Measurements from ENCODE around the gene LAMA1.

Gene LAMA1

DNA sequence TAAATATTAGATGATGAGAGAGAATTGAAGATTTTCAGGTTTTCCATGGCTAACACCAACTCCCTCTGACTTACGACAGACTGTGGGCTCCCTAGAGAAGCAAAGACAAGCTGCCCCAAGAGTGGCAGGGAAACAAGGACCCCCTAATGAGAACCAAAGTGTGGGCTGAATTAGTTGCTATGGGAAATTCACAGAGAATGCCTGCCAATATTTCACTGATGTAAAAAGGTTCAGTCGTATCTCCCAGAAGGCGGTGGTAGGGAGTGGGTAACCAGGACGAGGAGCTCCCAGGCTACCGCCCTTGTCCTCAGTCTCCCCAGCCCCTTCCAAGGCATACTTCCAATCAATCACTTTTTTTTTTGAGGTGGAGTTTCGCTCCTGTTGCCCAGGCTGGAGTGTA lies 113.6 kb downstream of the LAMA1 start:
- no peak overlapping the region for H3K4me3 ChIP-seq (ENCODE audit: low read depth, low read length)
- in situ Hi-C loops (cut with HindIII; ENCODE audit: low sequenced_read_pairs): no loop called here
- TF ChIP-seq, protein P1, sequence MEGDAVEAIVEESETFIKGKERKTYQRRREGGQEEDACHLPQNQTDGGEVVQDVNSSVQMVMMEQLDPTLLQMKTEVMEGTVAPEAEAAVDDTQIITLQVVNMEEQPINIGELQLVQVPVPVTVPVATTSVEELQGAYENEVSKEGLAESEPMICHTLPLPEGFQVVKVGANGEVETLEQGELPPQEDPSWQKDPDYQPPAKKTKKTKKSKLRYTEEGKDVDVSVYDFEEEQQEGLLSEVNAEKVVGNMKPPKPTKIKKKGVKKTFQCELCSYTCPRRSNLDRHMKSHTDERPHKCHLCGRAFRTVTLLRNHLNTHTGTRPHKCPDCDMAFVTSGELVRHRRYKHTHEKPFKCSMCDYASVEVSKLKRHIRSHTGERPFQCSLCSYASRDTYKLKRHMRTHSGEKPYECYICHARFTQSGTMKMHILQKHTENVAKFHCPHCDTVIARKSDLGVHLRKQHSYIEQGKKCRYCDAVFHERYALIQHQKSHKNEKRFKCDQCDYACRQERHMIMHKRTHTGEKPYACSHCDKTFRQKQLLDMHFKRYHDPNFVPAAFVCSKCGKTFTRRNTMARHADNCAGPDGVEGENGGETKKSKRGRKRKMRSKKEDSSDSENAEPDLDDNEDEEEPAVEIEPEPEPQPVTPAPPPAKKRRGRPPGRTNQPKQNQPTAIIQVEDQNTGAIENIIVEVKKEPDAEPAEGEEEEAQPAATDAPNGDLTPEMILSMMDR (IDR thresholded peaks at IDR 0.05; ENCODE audit: low read depth, low read length, missing control alignments): no peak
- no peak for DNase-seq (ENCODE audit: low read depth)

DNA sequence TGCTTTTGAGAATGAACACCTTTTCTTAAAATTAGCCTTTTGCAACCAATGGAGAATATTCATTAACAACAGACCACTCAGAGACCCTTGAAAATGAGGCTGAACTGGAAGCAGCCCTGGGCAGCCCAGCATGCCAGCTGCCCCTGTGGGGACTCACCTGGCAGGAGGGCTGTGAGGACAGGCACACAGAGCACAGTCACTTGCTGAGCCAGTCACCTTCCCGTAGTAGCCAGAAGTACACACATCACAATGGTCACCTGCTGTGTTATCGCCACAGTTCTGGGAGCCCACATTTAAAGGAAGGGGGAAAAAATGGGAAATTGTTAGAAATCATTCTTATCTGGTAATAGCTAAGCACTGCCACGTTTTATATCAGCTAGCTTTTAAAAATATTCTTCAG lies 115.5 kb downstream of the LAMA1 start:
- no peak overlapping the region for H3K4me3 ChIP-seq (ENCODE audit: low read depth, low read length)
- in situ Hi-C loops (cut with HindIII; ENCODE audit: low sequenced_read_pairs): no loop called here
- no peak for DNase-seq (ENCODE audit: low read depth)
- TF ChIP-seq, protein P1 (IDR thresholded peaks at IDR 0.05; ENCODE audit: low read depth, low read length, missing control alignments): no peak

DNA sequence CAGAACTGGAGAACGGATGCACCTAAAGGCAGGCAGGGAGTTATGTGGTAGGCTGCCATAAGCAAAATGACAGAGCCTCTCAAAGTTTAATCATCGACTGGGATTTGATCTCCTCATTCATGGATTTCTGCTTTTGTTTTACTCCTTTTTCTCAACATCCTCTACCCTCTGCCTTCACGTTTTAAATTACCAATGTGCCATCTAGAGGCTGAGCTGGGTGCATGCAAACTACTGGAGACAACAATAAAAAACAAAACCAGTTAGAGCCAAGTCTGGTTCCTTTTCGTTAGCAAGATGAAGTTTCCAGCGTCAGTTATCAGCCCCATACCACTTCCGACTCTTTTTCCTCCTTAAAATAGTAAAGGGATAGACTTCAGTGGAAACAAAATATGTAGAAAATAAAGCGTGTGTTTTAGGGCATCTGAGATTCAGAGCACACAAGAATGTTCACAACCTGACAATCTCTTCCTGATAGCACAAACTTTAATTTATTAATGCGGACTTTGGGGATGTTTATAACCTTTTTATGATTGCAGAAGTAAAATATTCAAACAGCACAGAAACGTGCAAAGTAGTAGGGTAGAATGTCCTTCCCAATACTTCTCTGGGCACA lies 117.0 kb downstream of the LAMA1 start:
- in situ Hi-C loops (cut with HindIII; ENCODE audit: low sequenced_read_pairs): no loop called here
- no peak for DNase-seq (ENCODE audit: low read depth)
- no peak overlapping the region for H3K4me3 ChIP-seq (ENCODE audit: low read depth, low read length)
- TF ChIP-seq, protein P1 (IDR thresholded peaks at IDR 0.05; ENCODE audit: low read depth, low read length, missing control alignments): peak; percentile 69

DNA sequence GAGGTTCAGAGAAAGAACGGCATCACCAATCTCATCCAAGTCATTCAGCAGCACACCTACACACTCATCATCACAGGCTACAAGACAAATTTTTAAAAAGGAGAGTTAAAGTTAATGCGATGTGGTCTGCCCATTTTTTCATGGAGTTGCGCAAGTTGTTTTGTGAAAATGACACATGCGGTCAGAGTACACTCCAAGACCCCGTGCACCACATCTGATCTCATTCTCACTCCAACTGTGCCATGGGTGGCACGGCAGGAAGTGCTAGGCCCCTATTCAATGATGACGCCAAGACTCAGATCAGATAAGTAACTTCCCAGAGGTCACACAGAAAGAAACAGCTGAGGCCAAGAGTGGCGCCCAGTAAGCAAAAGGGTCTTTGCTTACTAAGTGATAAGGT lies 119.8 kb downstream of the LAMA1 start:
- H3K4me3 ChIP-seq (ENCODE audit: low read depth, low read length): no peak overlapping the region
- DNase-seq (ENCODE audit: low read depth): no peak
- TF ChIP-seq, protein P1 (IDR thresholded peaks at IDR 0.05; ENCODE audit: low read depth, low read length, missing control alignments): no peak
- in situ Hi-C loops (cut with HindIII; ENCODE audit: low sequenced_read_pairs): no loop called here

DNA sequence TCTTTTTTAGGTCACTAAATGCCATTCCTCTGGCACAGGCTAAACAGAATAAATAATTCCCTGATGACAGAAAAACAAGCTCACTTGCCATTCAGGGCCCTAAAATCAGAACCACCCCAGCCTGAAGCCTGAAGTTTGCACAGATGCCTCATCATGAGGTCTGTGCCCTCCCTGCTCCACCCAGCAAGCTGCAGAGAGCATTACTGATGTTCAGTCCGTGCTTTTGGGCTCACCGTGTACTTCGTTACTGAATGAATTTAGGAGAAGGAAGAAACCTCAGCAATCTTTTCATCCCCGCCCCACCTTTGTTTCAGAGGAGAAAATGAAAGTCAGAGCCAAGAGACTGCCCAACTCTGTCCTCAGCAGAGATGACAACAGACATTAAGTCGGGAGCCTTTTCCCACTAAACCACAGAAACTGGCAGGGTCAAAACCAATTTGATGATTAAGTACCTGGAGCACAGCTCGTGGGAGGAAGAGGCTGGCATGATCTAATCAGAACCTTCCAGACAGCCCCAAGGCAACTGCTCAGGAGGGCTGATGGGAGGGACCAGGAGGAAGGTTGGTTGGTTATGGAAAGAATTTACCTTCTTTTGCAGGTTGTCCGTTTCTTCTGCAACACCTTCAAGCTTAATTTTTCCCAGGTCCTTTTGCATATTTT lies 122.7 kb downstream of the LAMA1 start:
- DNase-seq (ENCODE audit: low read depth): no peak
- H3K4me3 ChIP-seq (ENCODE audit: low read depth, low read length): no peak overlapping the region

DNA sequence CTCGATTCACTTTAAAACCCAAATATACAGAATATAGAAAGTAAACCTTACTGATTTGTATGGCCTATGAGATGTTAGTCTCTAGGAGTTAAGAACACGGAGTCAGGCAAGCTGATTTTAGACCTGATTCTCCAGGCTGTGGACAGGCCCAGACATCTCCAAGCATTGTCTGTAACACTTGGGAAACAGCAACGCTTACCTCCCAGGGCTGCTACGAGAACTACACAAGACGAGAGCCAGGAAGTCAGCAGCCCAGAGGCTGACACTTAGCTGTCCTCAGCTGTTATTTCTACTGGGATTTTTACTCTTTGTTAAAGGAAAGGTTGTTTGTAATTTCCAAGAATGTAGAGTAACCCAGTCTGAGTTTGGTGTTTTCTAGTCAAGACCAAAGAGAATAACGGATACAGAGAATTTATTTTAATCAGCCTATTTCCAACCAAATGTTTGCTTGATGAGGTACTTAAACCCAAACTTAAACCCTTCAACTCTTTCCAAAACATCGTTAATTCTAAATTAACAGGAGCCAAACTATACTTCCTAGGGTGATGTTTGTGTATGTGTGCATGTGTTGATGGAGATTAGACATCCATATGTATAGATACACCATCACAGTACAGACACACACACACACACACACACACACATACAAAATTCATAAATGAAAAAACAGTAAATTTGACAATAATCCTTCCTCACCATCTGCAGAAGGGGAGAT lies 123.4 kb downstream of the LAMA1 start:
- in situ Hi-C loops (cut with HindIII; ENCODE audit: low sequenced_read_pairs): no loop called here
- no peak for DNase-seq (ENCODE audit: low read depth)
- no peak overlapping the region for H3K4me3 ChIP-seq (ENCODE audit: low read depth, low read length)
- TF ChIP-seq, protein P1 (IDR thresholded peaks at IDR 0.05; ENCODE audit: low read depth, low read length, missing control alignments): no peak

More for the DNA sequence above, 122.7 kb downstream of the LAMA1 start:
- TF ChIP-seq, protein P1 (IDR thresholded peaks at IDR 0.05; ENCODE audit: low read depth, low read length, missing control alignments): no peak
- in situ Hi-C loops (cut with HindIII; ENCODE audit: low sequenced_read_pairs): no loop called here
